GM20000 (cell line): ENCODE data around the gene PCOLCE2.

ENCODE experiments used
- DNase-seq: peaks from one replicate; pipeline ENCODE4 v3.0.0; 2012; ENCODE audit warnings: low spot score
- TF ChIP-seq, protein P1 (sequence below): IDR thresholded peaks from 2 replicates; pipeline ENCODE4 v1.5.1; 2012; ENCODE audit warnings: mild to moderate bottlenecking, control low read depth; ENCODE audit errors: extremely low read depth, missing control alignments

The PCOLCE2 gene

DNA sequence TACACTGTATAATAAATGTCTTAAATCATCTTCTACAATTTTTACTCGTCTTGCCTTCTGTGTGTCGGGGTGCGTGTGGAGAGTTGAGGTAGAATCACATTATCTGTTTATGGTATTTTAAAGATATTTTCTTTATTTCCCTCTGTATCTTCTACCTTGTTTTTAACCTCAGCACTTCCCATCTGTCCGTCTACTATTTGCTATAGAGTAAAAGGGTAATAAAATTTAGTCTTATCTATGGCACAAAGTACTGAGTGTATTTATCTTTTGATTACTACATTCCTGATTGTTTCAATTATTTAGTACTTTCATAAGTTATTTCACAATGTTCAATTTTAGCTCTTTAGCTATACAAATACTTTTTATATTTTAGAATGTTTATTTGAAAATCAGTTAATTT lies 102.9 kb downstream of the PCOLCE2 start:
- TF ChIP-seq, protein P1, sequence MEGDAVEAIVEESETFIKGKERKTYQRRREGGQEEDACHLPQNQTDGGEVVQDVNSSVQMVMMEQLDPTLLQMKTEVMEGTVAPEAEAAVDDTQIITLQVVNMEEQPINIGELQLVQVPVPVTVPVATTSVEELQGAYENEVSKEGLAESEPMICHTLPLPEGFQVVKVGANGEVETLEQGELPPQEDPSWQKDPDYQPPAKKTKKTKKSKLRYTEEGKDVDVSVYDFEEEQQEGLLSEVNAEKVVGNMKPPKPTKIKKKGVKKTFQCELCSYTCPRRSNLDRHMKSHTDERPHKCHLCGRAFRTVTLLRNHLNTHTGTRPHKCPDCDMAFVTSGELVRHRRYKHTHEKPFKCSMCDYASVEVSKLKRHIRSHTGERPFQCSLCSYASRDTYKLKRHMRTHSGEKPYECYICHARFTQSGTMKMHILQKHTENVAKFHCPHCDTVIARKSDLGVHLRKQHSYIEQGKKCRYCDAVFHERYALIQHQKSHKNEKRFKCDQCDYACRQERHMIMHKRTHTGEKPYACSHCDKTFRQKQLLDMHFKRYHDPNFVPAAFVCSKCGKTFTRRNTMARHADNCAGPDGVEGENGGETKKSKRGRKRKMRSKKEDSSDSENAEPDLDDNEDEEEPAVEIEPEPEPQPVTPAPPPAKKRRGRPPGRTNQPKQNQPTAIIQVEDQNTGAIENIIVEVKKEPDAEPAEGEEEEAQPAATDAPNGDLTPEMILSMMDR = no peak
- no peak for DNase-seq

DNA sequence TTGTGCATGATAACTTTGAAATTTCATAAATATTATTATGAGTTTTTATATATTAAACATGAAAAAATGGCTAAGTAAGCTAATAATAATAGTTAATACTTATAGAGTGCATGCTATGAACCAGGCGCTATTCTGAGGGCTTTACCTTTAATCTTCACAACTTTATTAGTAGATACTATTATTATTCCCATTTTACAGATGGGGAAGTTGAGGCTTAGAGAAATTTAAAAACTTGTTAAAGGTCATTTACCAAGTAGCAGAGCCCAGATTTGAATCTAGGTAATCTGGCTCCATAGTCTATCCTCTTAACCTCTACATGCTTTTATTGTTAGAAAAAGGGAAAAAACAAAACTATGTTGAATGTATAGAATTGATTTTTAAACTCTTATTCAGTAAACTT lies 104.7 kb downstream of the PCOLCE2 start:
- TF ChIP-seq, protein P1 = no peak
- no peak for DNase-seq

DNA sequence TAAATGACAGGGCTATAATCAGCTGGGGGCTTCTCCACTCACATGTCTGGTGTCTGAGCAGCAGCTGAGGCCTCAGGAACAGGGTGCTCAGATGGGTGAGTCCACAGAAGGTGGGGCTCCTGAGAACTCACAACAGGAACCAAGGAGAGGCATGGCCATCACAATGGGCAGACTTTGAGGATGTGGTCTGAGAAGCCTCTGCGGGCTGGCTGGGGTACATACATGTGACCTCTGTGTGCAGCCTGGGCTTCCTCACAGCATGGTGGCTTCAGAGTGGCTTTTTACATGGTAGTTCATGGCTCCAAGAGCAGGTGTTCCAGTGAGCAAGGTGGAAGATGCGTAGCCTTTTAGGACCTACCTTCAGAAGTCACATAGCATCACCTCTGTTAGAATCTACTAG lies 106.3 kb downstream of the PCOLCE2 start:
- DNase-seq = no peak
- TF ChIP-seq, protein P1 = no peak

DNA sequence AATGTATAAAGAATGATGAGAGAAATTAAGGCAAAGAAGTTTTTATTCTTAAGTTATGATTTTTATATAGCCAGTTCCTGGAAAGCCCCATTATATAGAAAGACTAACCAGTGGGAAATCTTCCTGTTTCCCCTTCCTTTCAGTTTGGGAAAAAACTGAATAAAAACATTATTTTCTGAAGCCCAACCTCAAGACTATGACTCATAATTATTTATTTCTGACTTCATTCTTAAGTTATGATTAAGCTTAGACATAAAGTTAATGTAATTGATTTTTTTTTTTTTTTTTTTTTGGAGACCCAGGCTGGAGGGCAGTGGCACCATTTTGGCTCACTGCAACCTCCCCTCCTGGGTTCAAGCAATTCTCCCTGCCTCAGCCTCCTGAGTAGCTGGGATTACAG lies 109.3 kb downstream of the PCOLCE2 start:
- DNase-seq = no peak
- TF ChIP-seq, protein P1 = no peak

DNA sequence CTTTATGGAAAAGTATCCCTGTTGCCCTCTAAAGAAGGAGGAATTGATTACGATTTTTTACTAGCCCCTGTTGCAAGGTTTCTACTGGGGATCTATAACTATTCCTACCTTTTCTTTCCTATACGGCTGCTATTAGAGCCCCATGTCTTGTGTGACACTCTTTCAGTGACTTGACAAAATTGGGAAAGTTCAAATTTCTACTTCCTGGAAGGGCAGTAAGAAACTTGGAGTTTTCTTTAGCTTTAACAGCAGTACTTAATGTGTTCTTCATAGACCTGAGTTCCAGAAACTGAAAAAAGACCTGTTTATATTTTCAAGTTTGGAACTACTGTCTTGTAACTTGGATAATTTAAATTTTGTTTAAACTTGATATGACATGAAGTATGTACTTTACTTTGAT lies 110.3 kb downstream of the PCOLCE2 start:
- TF ChIP-seq, protein P1 = no peak
- no peak for DNase-seq

DNA sequence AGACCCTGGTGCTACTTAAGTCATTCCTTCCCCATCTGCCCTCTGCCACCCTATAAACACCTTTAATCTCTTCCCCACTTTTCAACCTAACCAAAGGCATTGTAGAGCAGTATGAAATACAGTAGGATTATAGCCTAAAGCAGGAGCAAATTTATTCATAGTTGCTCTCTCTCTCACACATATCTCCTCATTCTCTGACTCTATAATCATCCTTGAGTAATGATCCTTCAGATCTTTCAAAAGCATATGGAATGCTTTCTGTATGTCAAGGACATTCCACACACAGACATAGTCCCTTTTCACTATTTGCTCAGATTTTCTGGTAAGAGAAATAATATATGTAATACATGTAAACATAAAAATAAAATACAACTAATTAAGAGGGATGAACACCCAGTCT lies 111.0 kb downstream of the PCOLCE2 start:
- DNase-seq = no peak
- TF ChIP-seq, protein P1 = no peak

DNA sequence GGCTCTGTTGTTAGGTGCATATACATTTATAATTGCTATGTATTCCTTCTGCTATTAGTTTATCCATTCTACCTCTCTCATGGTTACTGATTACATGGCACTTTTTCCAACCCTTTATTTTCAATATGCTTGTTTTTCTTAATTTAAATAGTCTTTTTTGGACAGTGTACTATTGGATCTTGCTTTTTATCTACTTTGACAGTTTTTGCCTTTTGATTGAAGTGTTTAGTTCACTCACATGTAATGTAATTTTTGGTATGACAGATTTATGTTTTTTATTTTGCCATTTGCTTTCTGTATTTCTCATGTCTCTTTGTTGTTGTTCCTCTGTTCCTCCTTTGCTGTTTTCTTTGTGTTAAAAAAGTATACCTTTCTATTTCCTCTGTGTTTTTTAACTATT lies 120.5 kb downstream of the PCOLCE2 start:
- DNase-seq = no peak
- TF ChIP-seq, protein P1 = no peak
